ENCODE results near the gene VEGFA.

The VEGFA gene

GRCh38 chr6:43769526-43770371 lies at the start of gene VEGFA:
Gene VEGFA (plus strand): TSS chr6:43770211.
- peak; percentile 99 for TF ChIP-seq CTCF (conservative IDR thresholded peaks at IDR 0.05)
- TF ChIP-seq ZFX (IDR thresholded peaks at IDR 0.05) = peak; percentile 56; the same call in 1 of the 2 replicates
- H3K27ac ChIP-seq = peak within 1 kb of the TSS; percentile 97

GRCh38 chr6:43720999-43721398 lies 49.0 kb upstream of the VEGFA start:
- TF ChIP-seq ZFX (IDR thresholded peaks at IDR 0.05) (no peak), CTCF (conservative IDR thresholded peaks at IDR 0.05) (no peak)

GRCh38 chr6:43722920-43723545 lies 47.0 kb upstream of the VEGFA start:
- TF ChIP-seq CTCF (conservative IDR thresholded peaks at IDR 0.05) = no peak
- TF ChIP-seq ZFX (IDR thresholded peaks at IDR 0.05) = no peak
- H3K27ac ChIP-seq = no peak overlapping the region

More at GRCh38 chr6:43720999-43721398, 49.0 kb upstream of the VEGFA start:
- no peak overlapping the region for H3K27ac ChIP-seq

- H3K27ac ChIP-seq = no peak overlapping the region
- TF ChIP-seq ZFX (IDR thresholded peaks at IDR 0.05) = no peak
- peak; percentile 91 for TF ChIP-seq CTCF (conservative IDR thresholded peaks at IDR 0.05)
Observed at GRCh38 chr6:43723737-43724295, 46.2 kb upstream of the VEGFA start.

- no peak for TF ChIP-seq ZFX (IDR thresholded peaks at IDR 0.05)
- TF ChIP-seq CTCF (conservative IDR thresholded peaks at IDR 0.05) = no peak
- no peak overlapping the region for H3K27ac ChIP-seq
Observed at GRCh38 chr6:43724354-43724753, 45.7 kb upstream of the VEGFA start.

DNA sequence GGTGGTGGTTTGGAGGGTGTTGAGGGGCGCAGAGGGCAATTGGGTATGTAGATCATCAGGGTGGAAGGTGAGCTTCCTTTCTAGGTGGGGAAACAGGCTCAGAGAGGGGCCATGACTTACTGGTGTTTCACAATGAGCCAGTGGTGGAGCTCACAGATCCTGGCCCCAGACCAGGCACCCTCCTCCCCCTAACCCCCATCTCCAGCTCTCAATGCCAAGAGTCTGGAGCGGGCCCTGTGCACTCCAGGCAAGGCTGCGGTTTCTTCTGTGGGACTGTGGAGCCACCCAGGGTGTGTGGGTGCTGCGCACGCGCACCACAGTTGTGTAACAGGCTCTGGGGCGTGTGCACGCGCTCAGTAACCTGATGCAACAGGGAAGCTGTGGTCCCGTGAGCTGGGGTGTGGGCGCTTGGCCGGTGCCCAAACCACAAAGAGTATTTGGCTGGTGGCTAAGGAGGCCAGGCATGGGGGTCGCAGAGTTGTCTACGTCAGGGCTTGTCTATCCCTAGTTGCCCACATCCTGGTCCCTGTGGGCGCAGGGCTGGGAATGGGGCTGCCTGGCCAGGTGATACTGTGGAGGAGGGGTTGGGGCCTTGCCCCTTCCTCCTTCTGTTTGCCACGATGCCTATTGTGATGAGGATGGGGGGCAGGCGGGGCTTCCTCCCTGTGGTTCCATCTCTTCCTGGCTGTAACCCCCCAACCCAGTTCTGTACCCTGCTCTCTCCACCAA lies 44.9 kb upstream of the VEGFA start:
- H3K27ac ChIP-seq = no peak overlapping the region
- TF ChIP-seq CTCF (conservative IDR thresholded peaks at IDR 0.05) = no peak
- TF ChIP-seq ZFX (IDR thresholded peaks at IDR 0.05) = no peak
